Measurements from ENCODE around the gene RAMACL.
"Not testable (repeated sequence)": the region's sequence is repeated elsewhere in the genome, so short reads cannot be mapped to it uniquely, and the experiment has no call there.

RAMACL gene

GRCh38 chr6:166586424-166587156 lies at the start of gene RAMACL:
Gene RAMACL (minus strand): TSS chr6:166586678. CDS start chr6:166586477, 201 bp downstream.
- DNase-seq = peak; percentile 7 to 19

GRCh38 chr6:166635013-166635970 lies 48.8 kb upstream of the RAMACL start:
- no peak for DNase-seq

GRCh38 chr6:166634581-166634980 lies 48.1 kb upstream of the RAMACL start:
- not testable (repeated sequence) for DNase-seq

- no peak for DNase-seq
Measured at GRCh38 chr6:166633732-166634535, 47.5 kb upstream of the RAMACL start.

- no peak for DNase-seq
Measured at GRCh38 chr6:166632731-166633130, 46.3 kb upstream of the RAMACL start.

- DNase-seq = no peak
Measured at GRCh38 chr6:166630462-166630861, 44.0 kb upstream of the RAMACL start.

GRCh38 chr6:166629628-166630027 lies 43.1 kb upstream of the RAMACL start:
- no peak for DNase-seq

- peak; percentile 41 to 43 for DNase-seq
Measured at GRCh38 chr6:166627875-166628801, 41.7 kb upstream of the RAMACL start.

GRCh38 chr6:166627033-166627874 lies 40.8 kb upstream of the RAMACL start, which contains the start of gene RPS6KA2:
Gene RPS6KA2 (minus strand): TSS chr6:166627251. CDS start chr6:166627019, 232 bp downstream.
- DNase-seq = peak; percentile 97 to 98

GRCh38 chr6:166626177-166627032 lies 39.9 kb upstream of the RAMACL start:
- DNase-seq = no peak

GRCh38 chr6:166625356-166625755 lies 38.9 kb upstream of the RAMACL start:
- no peak for DNase-seq

- DNase-seq = peak; percentile 85 to 91
Measured at GRCh38 chr6:166624275-166624674, 37.8 kb upstream of the RAMACL start.

- no peak for DNase-seq
Measured at GRCh38 chr6:166623318-166623717, 36.8 kb upstream of the RAMACL start.

GRCh38 chr6:166621114-166621540 lies 34.6 kb upstream of the RAMACL start:
- DNase-seq = no peak

- no peak for DNase-seq
Measured at GRCh38 chr6:166620478-166621113, 34.1 kb upstream of the RAMACL start.

- DNase-seq = no peak
Measured at GRCh38 chr6:166619912-166620311, 33.4 kb upstream of the RAMACL start.

GRCh38 chr6:166618866-166619761 lies 32.6 kb upstream of the RAMACL start:
- no peak for DNase-seq

GRCh38 chr6:166618251-166618650 lies 31.8 kb upstream of the RAMACL start:
- DNase-seq = no peak
